ENCODE data around the gene DGKI. TPM values are rescaled to one million over a fixed set of nuclear protein-coding genes. Genes with fewer than 3 reads are reported as not detected.

DGKI gene
- total RNA-seq, 1 experiment from 2014 or later: 0.15 TPM

DNA sequence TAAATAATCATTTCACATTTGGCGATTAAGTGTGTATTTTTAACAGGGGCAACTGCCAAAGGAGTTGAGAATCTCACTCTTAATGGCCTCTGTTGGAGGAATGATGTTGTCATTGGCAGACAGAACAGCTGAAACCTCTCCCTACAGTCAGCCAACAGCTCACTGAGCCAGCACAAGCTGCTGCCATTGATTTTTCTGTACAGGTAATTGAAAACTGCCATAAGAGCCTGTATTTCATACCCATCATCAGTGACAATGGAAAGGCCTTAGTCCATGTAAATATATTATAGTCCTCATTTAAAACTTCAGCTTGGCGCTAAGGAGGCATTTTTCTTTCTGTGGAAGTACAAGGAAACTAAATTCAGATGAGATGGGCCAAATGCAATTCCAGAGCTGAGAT is 475.2 kb downstream of the DGKI start:
- intact Hi-C loops (cut with micrococcal nuclease): no loop called here
- no peak for ATAC-seq
- H3K4me3 ChIP-seq (replicated peaks in 1 of 2; ENCODE audit: low read depth in 1 of 2, low read length in 2 of 2): no peak overlapping the region
- no peak overlapping the region for H3K27ac ChIP-seq (ENCODE audit: low read depth, low read length)
- peaks cover 8 to 15% of the 10 kb centered on the region in 2 experiments; a peak in 2 of 4 replicates for H3K9me3 ChIP-seq (ENCODE audit: control insufficient read depth in 1 of 2, insufficient read depth in 1 of 2, low read depth in 1 of 2, low read length in 2 of 2)
- no peak overlapping the region for H2AFZ ChIP-seq (ENCODE audit: low read depth, low read length, poor library complexity, severe bottlenecking)
- DNase-seq (ENCODE audit: low read depth, low spot score): no peak
- no peaks in the 10 kb centered on the region for H3K4me1 ChIP-seq (ENCODE audit: control insufficient read depth in 1 of 2, insufficient read depth in 2 of 2, low read length in 2 of 2)
- TF ChIP-seq, protein P1, sequence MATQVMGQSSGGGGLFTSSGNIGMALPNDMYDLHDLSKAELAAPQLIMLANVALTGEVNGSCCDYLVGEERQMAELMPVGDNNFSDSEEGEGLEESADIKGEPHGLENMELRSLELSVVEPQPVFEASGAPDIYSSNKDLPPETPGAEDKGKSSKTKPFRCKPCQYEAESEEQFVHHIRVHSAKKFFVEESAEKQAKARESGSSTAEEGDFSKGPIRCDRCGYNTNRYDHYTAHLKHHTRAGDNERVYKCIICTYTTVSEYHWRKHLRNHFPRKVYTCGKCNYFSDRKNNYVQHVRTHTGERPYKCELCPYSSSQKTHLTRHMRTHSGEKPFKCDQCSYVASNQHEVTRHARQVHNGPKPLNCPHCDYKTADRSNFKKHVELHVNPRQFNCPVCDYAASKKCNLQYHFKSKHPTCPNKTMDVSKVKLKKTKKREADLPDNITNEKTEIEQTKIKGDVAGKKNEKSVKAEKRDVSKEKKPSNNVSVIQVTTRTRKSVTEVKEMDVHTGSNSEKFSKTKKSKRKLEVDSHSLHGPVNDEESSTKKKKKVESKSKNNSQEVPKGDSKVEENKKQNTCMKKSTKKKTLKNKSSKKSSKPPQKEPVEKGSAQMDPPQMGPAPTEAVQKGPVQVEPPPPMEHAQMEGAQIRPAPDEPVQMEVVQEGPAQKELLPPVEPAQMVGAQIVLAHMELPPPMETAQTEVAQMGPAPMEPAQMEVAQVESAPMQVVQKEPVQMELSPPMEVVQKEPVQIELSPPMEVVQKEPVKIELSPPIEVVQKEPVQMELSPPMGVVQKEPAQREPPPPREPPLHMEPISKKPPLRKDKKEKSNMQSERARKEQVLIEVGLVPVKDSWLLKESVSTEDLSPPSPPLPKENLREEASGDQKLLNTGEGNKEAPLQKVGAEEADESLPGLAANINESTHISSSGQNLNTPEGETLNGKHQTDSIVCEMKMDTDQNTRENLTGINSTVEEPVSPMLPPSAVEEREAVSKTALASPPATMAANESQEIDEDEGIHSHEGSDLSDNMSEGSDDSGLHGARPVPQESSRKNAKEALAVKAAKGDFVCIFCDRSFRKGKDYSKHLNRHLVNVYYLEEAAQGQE (IDR thresholded peaks at IDR 0.05; ENCODE audit: low read depth): no peak
- TF ChIP-seq SRF (IDR thresholded peaks at IDR 0.05; ENCODE audit: low read depth) (no peak), POLR2A (IDR thresholded peaks at IDR 0.05; ENCODE audit: borderline replicate concordance, extremely low read depth, insufficient read depth, insufficient read length) (no peak)
- ChIA-PET CTCF (no interaction called here), RAD21 (ENCODE audit: low non-redundant PET in 1 of 2, low total read pairs in 2 of 2, uncharacterized antibody in 2 of 2, unreplicated experiment in 2 of 2) (no interaction called here), POLR2A (no interaction called here)
- no peaks in the 10 kb centered on the region for H3K36me3 ChIP-seq (ENCODE audit: control insufficient read depth in 1 of 2, insufficient read depth in 2 of 2, low read length in 2 of 2)
- no peaks in the 10 kb centered on the region for H4K20me1 ChIP-seq (ENCODE audit: insufficient read depth)
- H3K9ac ChIP-seq (ENCODE audit: low read length): no peak overlapping the region
- no peak overlapping the region for H3K4me2 ChIP-seq (ENCODE audit: low read length)
- no peaks in the 10 kb centered on the region for H3K79me2 ChIP-seq (ENCODE audit: insufficient read depth, low read length)
- H3K9me2 ChIP-seq (ENCODE audit: insufficient read depth): no peaks in the 10 kb centered on the region
- no peaks in the 10 kb centered on the region for H3K27me3 ChIP-seq (ENCODE audit: insufficient read depth, low read length)
- BruUV-seq (replicated peaks): no TSS peak

DNA sequence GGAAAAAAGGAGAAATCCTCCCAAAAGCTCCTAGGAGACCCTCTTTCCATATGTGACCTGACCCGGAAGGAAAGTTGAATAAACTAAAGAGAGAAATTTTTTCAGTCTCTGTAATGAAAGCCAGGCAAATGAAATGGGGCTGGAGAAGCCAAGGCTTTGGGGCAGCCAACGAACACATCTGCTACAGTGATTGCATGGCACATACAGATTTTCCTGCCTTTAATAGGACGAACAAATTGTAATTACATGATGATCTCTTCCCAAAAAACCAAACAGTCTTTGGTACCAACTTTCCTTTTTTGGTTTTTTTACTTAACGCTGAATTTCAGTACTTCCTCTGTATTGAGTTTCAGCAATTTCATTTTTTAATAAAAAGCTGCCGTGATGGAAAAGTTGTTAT is 479.8 kb downstream of the DGKI start:
- no TSS peak for BruUV-seq (replicated peaks)
- Histone ChIP-seq H3K4me2 (ENCODE audit: low read length) (no peak overlapping the region), H3K9me2 (ENCODE audit: insufficient read depth) (no peaks in the 10 kb centered on the region), H3K27ac (ENCODE audit: low read depth, low read length) (no peak overlapping the region), H3K4me1 (ENCODE audit: control insufficient read depth in 1 of 2, insufficient read depth in 2 of 2, low read length in 2 of 2) (no peaks in the 10 kb centered on the region), H3K36me3 (ENCODE audit: control insufficient read depth in 1 of 2, insufficient read depth in 2 of 2, low read length in 2 of 2) (no peaks in the 10 kb centered on the region), H3K79me2 (ENCODE audit: insufficient read depth, low read length) (no peaks in the 10 kb centered on the region), H4K20me1 (ENCODE audit: insufficient read depth) (no peaks in the 10 kb centered on the region), H3K9me3 (ENCODE audit: control insufficient read depth in 1 of 2, insufficient read depth in 1 of 2, low read depth in 1 of 2, low read length in 2 of 2) (peaks cover 13 to 16% of the 10 kb centered on the region in 2 experiments; a peak in 2 of 4 replicates), H3K9ac (ENCODE audit: low read length) (no peak overlapping the region), H2AFZ (ENCODE audit: low read depth, low read length, poor library complexity, severe bottlenecking) (no peak overlapping the region), H3K27me3 (ENCODE audit: insufficient read depth, low read length) (no peaks in the 10 kb centered on the region), H3K4me3 (replicated peaks in 1 of 2; ENCODE audit: low read depth in 1 of 2, low read length in 2 of 2) (no peak overlapping the region)
- intact Hi-C loops (cut with micrococcal nuclease): no loop called here
- CTCF ChIA-PET: no interaction called here
- POLR2A ChIA-PET: no interaction called here
- RAD21 ChIA-PET (ENCODE audit: low non-redundant PET in 1 of 2, low total read pairs in 2 of 2, uncharacterized antibody in 2 of 2, unreplicated experiment in 2 of 2): no interaction called here
- ATAC-seq: no peak
- no peak for DNase-seq (ENCODE audit: low read depth, low spot score)
- TF ChIP-seq, protein P2, sequence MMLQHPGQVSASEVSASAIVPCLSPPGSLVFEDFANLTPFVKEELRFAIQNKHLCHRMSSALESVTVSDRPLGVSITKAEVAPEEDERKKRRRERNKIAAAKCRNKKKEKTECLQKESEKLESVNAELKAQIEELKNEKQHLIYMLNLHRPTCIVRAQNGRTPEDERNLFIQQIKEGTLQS (IDR thresholded peaks at IDR 0.05): no peak
- no peak for TF ChIP-seq CBX3 (IDR thresholded peaks at IDR 0.05; ENCODE audit: low read depth)
- TF ChIP-seq EGR1 (IDR thresholded peaks at IDR 0.05; ENCODE audit: low read depth): no peak
- TF ChIP-seq TCF7L2 (IDR thresholded peaks at IDR 0.05; ENCODE audit: borderline replicate concordance, extremely low read depth, insufficient read depth, insufficient read length): no peak
- no peak for TF ChIP-seq SP1 (IDR thresholded peaks at IDR 0.05; ENCODE audit: low read depth)
- no peak for TF ChIP-seq YY1 (IDR thresholded peaks at IDR 0.05; ENCODE audit: extremely low read depth, insufficient replicate concordance, low read depth, low read length)
- TF ChIP-seq, protein P1 (IDR thresholded peaks at IDR 0.05; ENCODE audit: low read depth): no peak
- no peak for TF ChIP-seq EZH2phosphoT487 (IDR thresholded peaks at IDR 0.05; ENCODE audit: borderline replicate concordance)
- TF ChIP-seq EZH2 (IDR thresholded peaks at IDR 0.05): no peak
- TF ChIP-seq CEBPB (IDR thresholded peaks at IDR 0.05; ENCODE audit: low read depth): no peak

Measured in HCT116 (cell line).